SU-DHL-6 (cell line): ENCODE results near the gene SPNS3.

Source experiments
- H2AFZ ChIP-seq: fragments of 200-600 bp; sonication (generic); 2 replicates; pipeline ENCODE4 v1.6.1; 2014; ENCODE audit warnings: low read depth, mild to moderate bottlenecking, moderate library complexity, mixed read lengths, antibody characterized with exemption, low read length; ENCODE audit not compliant: severe bottlenecking
- H3F3A ChIP-seq: fragments of 200-600 bp; shearing (Covaris generic); 2 replicates; pipeline ENCODE4 v1.6.0; 2016; ENCODE audit warnings: antibody characterized with exemption, mild to moderate bottlenecking; ENCODE audit not compliant: insufficient read depth
- H3K27ac ChIP-seq: fragments of 200-600 bp; sonication (generic); 2 replicates; pipeline ENCODE4 v1.5.1; 2016; ENCODE audit warnings: low read depth, mild to moderate bottlenecking, low read length, moderate library complexity, mixed read lengths
- H3K27me3 ChIP-seq: fragments of 200-600 bp; sonication (generic), shearing (Covaris generic); 2 replicates; pipeline ENCODE4 v1.6.0; 2014; ENCODE audit warnings: mild to moderate bottlenecking, low read length
- H3K36me3 ChIP-seq: fragments of 200-600 bp; sonication (generic); 2 replicates; pipeline ENCODE4 v1.6.1; 2014; ENCODE audit warnings: mild to moderate bottlenecking, low read length, mixed read lengths
- H3K4me2 ChIP-seq: fragments of 300-600, 200-600 bp; shearing (Covaris generic), sonication (generic); 2 replicates; pipeline ENCODE4 v1.6.0; 2014; ENCODE audit warnings: low read length, low read depth, mild to moderate bottlenecking; ENCODE audit not compliant: poor library complexity, severe bottlenecking
- H3K4me3 ChIP-seq: fragments of 200-600 bp; sonication (generic); 2 replicates; pipeline ENCODE4 v1.5.1; 2014; ENCODE audit warnings: antibody characterized with exemption, low read length, mild to moderate bottlenecking, mixed read lengths; ENCODE audit not compliant: insufficient read depth, poor library complexity, severe bottlenecking
- H3K79me2 ChIP-seq: fragments of 200-600 bp; sonication (generic); 2 replicates; pipeline ENCODE4 v1.6.1; 2014; ENCODE audit warnings: mild to moderate bottlenecking, low read length, moderate library complexity; ENCODE audit not compliant: insufficient read depth
- H3K9ac ChIP-seq: fragments of 200-600 bp; sonication (generic); 2 replicates; pipeline ENCODE4 v1.7.0; 2014; ENCODE audit warnings: mild to moderate bottlenecking, low read length
- H3K9me2 ChIP-seq: fragments of 200-600 bp; sonication (generic); replicated peaks from 2 replicates; pipeline ENCODE4 v1.6.1; 2014; ENCODE audit warnings: low read length; ENCODE audit not compliant: insufficient read depth
- H3K9me3 ChIP-seq: fragments of 200-600 bp; sonication (generic); 2 replicates; pipeline ENCODE4 v1.6.1; 2014; ENCODE audit warnings: low read length, mixed read lengths; ENCODE audit not compliant: insufficient read depth
- H4K20me1 ChIP-seq: fragments of 200-600 bp; sonication (generic); 2 replicates; pipeline ENCODE4 v1.6.1; 2014; ENCODE audit warnings: low read depth, mild to moderate bottlenecking, antibody characterized with exemption, low read length, moderate library complexity, mixed read lengths
- EZH2phosphoT487 ChIP-seq: fragments of 200-600 bp; sonication (generic), shearing (Covaris generic); conservative IDR thresholded peaks from 2 replicates; pipeline ENCODE4 v1.6.1; 2018; ENCODE audit warnings: mild to moderate bottlenecking, antibody characterized with exemption, low read length, moderate library complexity, mixed read lengths
- TF ChIP-seq, protein P1 (sequence below): fragments of 200-600 bp; sonication (generic); IDR thresholded peaks from one replicate; pipeline ENCODE4 v1.5.1; 2017; ENCODE audit warnings: antibody characterized with exemption, mild to moderate bottlenecking, low read length, moderate library complexity; ENCODE audit not compliant: insufficient read depth, poor library complexity, severe bottlenecking

The SPNS3 gene

DNA sequence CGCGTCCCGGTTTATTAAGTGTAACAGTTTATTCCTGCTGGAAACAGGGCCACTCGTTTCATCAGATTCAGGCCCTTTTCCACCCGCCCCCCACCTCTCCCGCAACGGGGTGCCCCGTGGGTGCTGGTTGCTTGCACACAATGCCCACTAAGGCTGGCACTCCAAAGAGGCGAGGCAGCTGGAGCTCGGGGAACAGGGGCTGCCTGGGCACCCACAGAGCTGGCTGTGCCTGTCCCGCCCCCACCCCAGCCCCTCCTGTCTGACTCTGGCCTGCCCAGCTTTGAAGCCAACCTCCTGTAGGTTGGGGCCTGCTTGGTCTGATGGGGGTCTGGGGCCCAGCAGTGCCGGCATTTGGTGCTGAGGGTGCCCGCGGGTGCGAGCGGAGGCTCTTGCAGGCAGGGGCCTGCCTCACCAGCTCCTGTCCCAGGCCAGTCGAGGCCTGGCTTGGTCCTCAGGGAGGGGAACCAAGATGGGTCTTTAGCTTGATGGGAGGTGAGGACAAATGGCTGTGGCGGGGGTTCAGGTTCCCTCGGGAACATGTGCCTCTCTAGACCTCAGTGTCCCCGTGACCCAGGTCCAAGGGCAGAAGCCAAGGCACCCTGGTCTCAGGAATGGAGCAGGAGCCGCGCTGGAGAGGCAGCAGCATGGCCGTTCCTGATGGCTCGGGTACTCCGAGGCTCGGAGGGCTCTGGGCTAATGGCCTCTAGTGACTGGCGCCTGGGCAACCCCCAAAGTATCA lies 101.4 kb downstream of the SPNS3 start:
- Histone ChIP-seq H3K36me3 (no peaks in the 10 kb centered on the region), H4K20me1 (no peaks in the 10 kb centered on the region), H3K27me3 (no peaks in the 10 kb centered on the region), H3K9ac (no peak overlapping the region), H3K4me2 (no peak overlapping the region), H3F3A (peaks cover 7% of the 10 kb centered on the region; the same call in 1 of the 2 replicates), H3K9me2 (no peaks in the 10 kb centered on the region), H3K79me2 (no peaks in the 10 kb centered on the region), H3K27ac (no peak overlapping the region), H2AFZ (no peak overlapping the region), H3K4me3 (no peak overlapping the region), H3K9me3 (no peaks in the 10 kb centered on the region)
- TF ChIP-seq, protein P1, sequence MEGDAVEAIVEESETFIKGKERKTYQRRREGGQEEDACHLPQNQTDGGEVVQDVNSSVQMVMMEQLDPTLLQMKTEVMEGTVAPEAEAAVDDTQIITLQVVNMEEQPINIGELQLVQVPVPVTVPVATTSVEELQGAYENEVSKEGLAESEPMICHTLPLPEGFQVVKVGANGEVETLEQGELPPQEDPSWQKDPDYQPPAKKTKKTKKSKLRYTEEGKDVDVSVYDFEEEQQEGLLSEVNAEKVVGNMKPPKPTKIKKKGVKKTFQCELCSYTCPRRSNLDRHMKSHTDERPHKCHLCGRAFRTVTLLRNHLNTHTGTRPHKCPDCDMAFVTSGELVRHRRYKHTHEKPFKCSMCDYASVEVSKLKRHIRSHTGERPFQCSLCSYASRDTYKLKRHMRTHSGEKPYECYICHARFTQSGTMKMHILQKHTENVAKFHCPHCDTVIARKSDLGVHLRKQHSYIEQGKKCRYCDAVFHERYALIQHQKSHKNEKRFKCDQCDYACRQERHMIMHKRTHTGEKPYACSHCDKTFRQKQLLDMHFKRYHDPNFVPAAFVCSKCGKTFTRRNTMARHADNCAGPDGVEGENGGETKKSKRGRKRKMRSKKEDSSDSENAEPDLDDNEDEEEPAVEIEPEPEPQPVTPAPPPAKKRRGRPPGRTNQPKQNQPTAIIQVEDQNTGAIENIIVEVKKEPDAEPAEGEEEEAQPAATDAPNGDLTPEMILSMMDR = no peak
- TF ChIP-seq EZH2phosphoT487 = no peak

DNA sequence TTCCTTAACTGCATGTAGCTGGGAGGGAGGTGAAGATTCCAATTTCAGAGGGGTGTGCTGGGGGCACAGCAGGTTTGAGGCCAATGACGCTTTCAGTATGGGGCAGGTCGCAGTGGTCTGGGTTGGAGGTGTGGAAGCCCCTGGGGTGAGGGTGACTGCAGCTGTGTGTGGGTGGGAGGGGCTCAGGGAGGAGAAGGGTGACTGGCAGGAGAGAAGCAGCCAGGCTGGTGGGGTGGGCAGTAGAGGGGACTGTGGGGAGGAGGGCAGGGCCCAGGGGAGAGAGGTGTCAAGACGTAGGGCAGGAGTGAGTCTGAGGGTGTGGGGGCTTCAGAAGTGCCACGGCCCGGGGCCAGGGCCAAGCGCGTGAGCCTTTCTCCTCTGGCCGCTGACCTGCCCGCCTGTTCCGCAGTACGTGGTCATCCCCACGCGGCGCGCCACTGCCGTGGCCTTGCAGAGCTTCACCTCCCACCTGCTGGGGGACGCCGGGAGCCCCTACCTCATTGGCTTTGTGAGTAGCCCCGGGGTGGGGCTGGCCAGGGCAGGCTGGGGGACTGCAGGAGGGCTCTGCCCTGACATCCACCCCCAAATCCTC lies 102.0 kb downstream of the SPNS3 start:
- H3K4me3 ChIP-seq = no peak overlapping the region
- H3K4me2 ChIP-seq = no peak overlapping the region
- H3F3A ChIP-seq = peaks cover 7% of the 10 kb centered on the region; the same call in 1 of the 2 replicates
- no peak overlapping the region for H2AFZ ChIP-seq
- TF ChIP-seq EZH2phosphoT487 = no peak
- TF ChIP-seq, protein P1 = no peak
- H4K20me1 ChIP-seq = no peaks in the 10 kb centered on the region
- no peak overlapping the region for H3K27ac ChIP-seq
- H3K79me2 ChIP-seq = no peaks in the 10 kb centered on the region
- H3K9ac ChIP-seq = no peak overlapping the region
- H3K27me3 ChIP-seq = no peaks in the 10 kb centered on the region
- no peaks in the 10 kb centered on the region for H3K36me3 ChIP-seq
- no peaks in the 10 kb centered on the region for H3K9me2 ChIP-seq
- H3K9me3 ChIP-seq = no peaks in the 10 kb centered on the region

DNA sequence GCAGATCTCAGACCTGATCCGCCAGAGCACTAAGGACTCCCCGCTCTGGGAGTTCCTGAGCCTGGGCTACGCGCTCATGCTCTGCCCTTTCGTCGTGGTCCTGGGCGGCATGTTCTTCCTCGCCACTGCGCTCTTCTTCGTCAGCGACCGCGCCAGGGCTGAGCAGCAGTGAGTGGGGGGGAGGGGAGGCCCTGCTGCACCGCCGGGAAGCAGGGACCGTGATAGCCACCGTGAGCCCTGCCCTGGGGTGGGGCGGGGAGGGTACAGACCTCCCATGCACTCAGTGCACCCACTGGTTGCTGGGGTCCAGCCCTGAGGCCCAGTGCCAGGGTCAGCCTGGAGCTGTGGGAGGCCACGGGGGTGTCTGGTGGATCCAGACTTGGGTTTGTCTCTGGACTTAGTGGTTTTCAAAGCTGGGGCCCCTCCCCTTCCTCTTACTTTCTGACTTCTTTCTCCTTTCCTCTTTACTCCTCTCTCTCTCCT lies 102.6 kb downstream of the SPNS3 start:
- Histone ChIP-seq H3K4me3 (no peak overlapping the region), H3K27me3 (no peaks in the 10 kb centered on the region), H3F3A (peaks cover 7% of the 10 kb centered on the region; the same call in 1 of the 2 replicates), H3K79me2 (no peaks in the 10 kb centered on the region), H3K9me2 (no peaks in the 10 kb centered on the region), H3K36me3 (no peaks in the 10 kb centered on the region), H3K4me2 (no peak overlapping the region), H2AFZ (no peak overlapping the region), H3K9ac (no peak overlapping the region), H3K27ac (no peak overlapping the region), H3K9me3 (no peaks in the 10 kb centered on the region), H4K20me1 (no peaks in the 10 kb centered on the region)
- no peak for TF ChIP-seq EZH2phosphoT487
- TF ChIP-seq, protein P1 = no peak
